Esophagus squamous epithelium (tissue), 4 donors: ENCODE data around the gene SLX9.

Source experiments
- CTCF ChIP-seq, 6 experiments: fragments of 450-650 bp in 4 of 6; fragments of 200-600 bp in 2 of 6; sonication (generic) in 2 of 6; IDR thresholded peaks; one replicate each; pipeline ENCODE4 v1.5.1; 2016 to 2019; ENCODE audit warnings: antibody characterized with exemption in 6 of 6, mild to moderate bottlenecking in 4 of 6, moderate library complexity in 4 of 6
- POLR2A ChIP-seq, 4 donors: fragments of 450-650 bp; IDR thresholded peaks; one replicate each; pipeline ENCODE4 v1.6.1; 2017; ENCODE audit warnings: antibody characterized with exemption in 4 of 4, mild to moderate bottlenecking in 4 of 4, moderate library complexity in 3 of 4

- no peak for TF ChIP-seq CTCF (IDR thresholded peaks at IDR 0.05)
- no peak for TF ChIP-seq POLR2A (IDR thresholded peaks at IDR 0.05)
Observed at GRCh38 chr21:44905016-44905727, 34.7 kb upstream of the SLX9 start.
